Mammary microvascular endothelial cell (primary cell): ENCODE results near the gene CDK17. TPM values are rescaled to one million over a fixed set of nuclear protein-coding genes. Genes with fewer than 3 reads are reported as not detected.

Experiments
- total RNA-seq: library from RNA; depleted of rRNA; stranded (reverse); fragments of >200 nt; gene quantifications from 2 replicates; pipeline ENCODE4 v1.2.3, GENCODE V29; 2015

CDK17 gene
- 141 and 156 TPM in 2 replicates for total RNA-seq

DNA sequence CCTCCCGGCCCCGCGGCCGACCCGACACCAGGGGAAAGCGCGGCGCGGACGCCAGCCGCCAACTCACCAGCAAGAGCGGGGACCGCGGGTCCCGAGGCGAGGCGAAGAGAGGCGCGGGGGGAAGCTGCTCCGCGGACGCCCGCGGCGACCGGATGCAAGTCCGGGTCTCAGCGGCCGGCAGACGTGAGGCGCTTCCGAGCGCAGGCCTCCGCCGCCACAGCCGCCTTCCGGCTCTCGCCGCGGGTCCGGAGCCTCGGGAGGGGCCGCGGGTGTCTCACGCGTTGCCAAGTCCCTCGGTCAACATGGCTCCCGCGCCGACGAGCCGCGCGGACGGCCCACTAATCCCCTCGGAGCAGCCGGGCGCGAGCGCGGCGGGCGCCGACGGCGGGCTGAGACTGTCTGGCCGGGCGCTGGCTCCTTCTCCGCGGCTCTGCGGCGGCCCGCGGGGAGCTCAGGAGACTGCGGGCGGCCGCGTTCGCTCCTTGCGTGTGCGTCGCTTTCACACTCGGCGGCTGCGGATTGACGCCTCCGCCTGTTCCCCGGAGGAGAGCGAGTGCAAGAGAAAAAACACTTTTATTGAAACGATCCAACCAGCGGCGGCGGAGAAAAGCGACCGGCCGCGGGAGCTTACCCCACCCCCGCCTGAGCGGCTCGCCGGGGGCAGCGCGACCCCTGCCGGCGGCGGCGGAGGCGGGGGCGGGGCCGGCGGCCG lies at the start of gene CDK17:
TSS of gene CDK17 (minus strand) at position 521 of the 712 bp plus-strand sequence. CDS start 65,603 bp downstream, outside the sequence.

Other genes starting within 250 kb of the CDK17 start
- 26.6 and 27.9 TPM in 2 replicates for gene ELK3, start 206.1 kb downstream of the CDK17 start, total RNA-seq
- 3.7 and 4.2 TPM in 2 replicates for gene CFAP54, start 89.1 kb upstream of the CDK17 start, total RNA-seq